WERI-Rb-1 (cell line): ENCODE data around the gene PDHX.

Experiments
- DNase-seq: peaks from one replicate; pipeline ENCODE4 v3.0.0-alpha.2; 2020
- H3K27ac ChIP-seq: fragments of 250-450 bp; sonication (Bioruptor Pico); 2 replicates; pipeline ENCODE4 v1.5.1; 2020; ENCODE audit warnings: mild to moderate bottlenecking, moderate library complexity
- H3K27me3 ChIP-seq: fragments of 250-450 bp; sonication (Bioruptor Pico); 2 replicates; pipeline ENCODE4 v1.5.1; 2021; ENCODE audit warnings: mild to moderate bottlenecking, low read depth, moderate library complexity; ENCODE audit not compliant: insufficient read depth, severe bottlenecking
- H3K36me3 ChIP-seq: fragments of 250-450 bp; sonication (Bioruptor Pico); 2 replicates; pipeline ENCODE4 v1.5.1; 2020; ENCODE audit warnings: mild to moderate bottlenecking, moderate library complexity
- H3K4me3 ChIP-seq: 2 replicates; pipeline ENCODE4 v1.5.1; 2011; ENCODE audit warnings: low read depth, mild to moderate bottlenecking, control low read depth, low read length
- H3K9me3 ChIP-seq: fragments of 250-450 bp; sonication (Bioruptor Pico); 2 replicates; pipeline ENCODE4 v1.5.1; 2021; ENCODE audit warnings: mild to moderate bottlenecking, moderate library complexity; ENCODE audit not compliant: severe bottlenecking
- CTCF ChIP-seq: IDR thresholded peaks from 2 replicates; pipeline ENCODE4 v1.5.1; 2011; ENCODE audit warnings: low read depth, mild to moderate bottlenecking, control low read depth, inconsistent platforms, low read length

Gene PDHX

GRCh38 chr11:34916015-34916842, at the start of gene PDHX, which contains the start of gene APIP:
Gene PDHX, plus strand, starts transcription at chr11:34916618. Its CDS starts 38 bp downstream, at chr11:34916656.
Gene APIP, minus strand, starts transcription at chr11:34916379. Its CDS starts 95 bp downstream, at chr11:34916284.
- DNase-seq, result peak; percentile 99
- Histone ChIP-seq H3K9me3 (no peaks in the 10 kb centered on the region), H3K27ac (peak within 1 kb of the TSS; percentile 98), H3K27me3 (no peaks in the 10 kb centered on the region), H3K36me3 (peaks cover 21% of the 10 kb centered on the region), H3K4me3 (peak within 1 kb of the TSS; percentile 86)
- no peak for TF ChIP-seq CTCF

GRCh38 chr11:34869425-34869824, 47.0 kb upstream of the PDHX start:
- no peaks in the 10 kb centered on the region for H3K9me3 ChIP-seq
- H3K27ac ChIP-seq, result no peak overlapping the region
- no peaks in the 10 kb centered on the region for H3K36me3 ChIP-seq
- DNase-seq, result peak; percentile 20
- TF ChIP-seq CTCF, result peak; percentile 39
- no peaks in the 10 kb centered on the region for H3K27me3 ChIP-seq
- no peak overlapping the region for H3K4me3 ChIP-seq

GRCh38 chr11:34870548-34871196, 45.7 kb upstream of the PDHX start:
- no peak for TF ChIP-seq CTCF
- Histone ChIP-seq H3K27me3 (no peaks in the 10 kb centered on the region), H3K27ac (no peak overlapping the region), H3K9me3 (peaks cover 2% of the 10 kb centered on the region), H3K4me3 (no peak overlapping the region), H3K36me3 (no peaks in the 10 kb centered on the region)
- no peak for DNase-seq

GRCh38 chr11:34874202-34874601, 42.2 kb upstream of the PDHX start:
- Histone ChIP-seq H3K4me3 (no peak overlapping the region), H3K27me3 (no peaks in the 10 kb centered on the region), H3K36me3 (no peaks in the 10 kb centered on the region; the same call in 1 of the 2 replicates), H3K27ac (no peak overlapping the region), H3K9me3 (peaks cover 2% of the 10 kb centered on the region)
- no peak for DNase-seq
- no peak for TF ChIP-seq CTCF

- Histone ChIP-seq H3K27me3 (no peaks in the 10 kb centered on the region), H3K4me3 (no peak overlapping the region), H3K9me3 (peaks cover 2% of the 10 kb centered on the region), H3K27ac (no peak overlapping the region), H3K36me3 (peaks cover 5% of the 10 kb centered on the region)
- no peak for TF ChIP-seq CTCF
- no peak for DNase-seq
Measured at GRCh38 chr11:34877375-34877975, 38.9 kb upstream of the PDHX start.
